Measurements from ENCODE around the gene ZNF576.
"Not testable (repeated sequence)": the region's sequence is repeated elsewhere in the genome, so short reads cannot be mapped to it uniquely, and the experiment has no call there.

The ZNF576 gene

GRCh38 chr19:43575156-43575950, 21.0 kb upstream of the ZNF576 start, which contains the start of the genes PINLYP and XRCC1:
TSS of gene PINLYP (plus strand) at chr19:43575801. CDS start at chr19:43577192, 1,391 bp downstream.
TSS of gene XRCC1 (minus strand) at chr19:43575527. CDS start at chr19:43575458, 69 bp downstream.
- DNase-seq: peak; percentile 98

- DNase-seq: no peak
These were observed 20.2 kb upstream of the ZNF576 start for GRCh38 chr19:43575955-43576878.

GRCh38 chr19:43578787-43579186, 17.6 kb upstream of the ZNF576 start:
- no peak for DNase-seq

- DNase-seq: no peak
These were observed 14.9 kb upstream of the ZNF576 start for GRCh38 chr19:43581467-43581866.

- DNase-seq: no peak
These were observed 13.9 kb upstream of the ZNF576 start for GRCh38 chr19:43582495-43582894.

- no peak for DNase-seq
These were observed 11.9 kb upstream of the ZNF576 start for GRCh38 chr19:43584484-43584883.

GRCh38 chr19:43586346-43586745, 10.0 kb upstream of the ZNF576 start:
- no peak for DNase-seq

- not testable (repeated sequence) for DNase-seq
These were observed 9.4 kb upstream of the ZNF576 start for GRCh38 chr19:43587029-43587428.

GRCh38 chr19:43589277-43589676, 7.1 kb upstream of the ZNF576 start:
- DNase-seq: no peak

- DNase-seq: no peak
These were observed 6.7 kb upstream of the ZNF576 start for GRCh38 chr19:43589678-43590077.

GRCh38 chr19:43591904-43592772, 4.3 kb upstream of the ZNF576 start:
- no peak for DNase-seq

- no peak for DNase-seq
These were observed 3.5 kb upstream of the ZNF576 start for GRCh38 chr19:43592800-43593350.

GRCh38 chr19:43594081-43594697, 2.2 kb upstream of the ZNF576 start:
- DNase-seq: no peak

GRCh38 chr19:43594710-43595604, 1.4 kb upstream of the ZNF576 start:
- peak; percentile 74 for DNase-seq

- no peak for DNase-seq
These were observed 793 bp upstream of the ZNF576 start for GRCh38 chr19:43595605-43595998.

GRCh38 chr19:43596842-43597461, 557 bp downstream of the ZNF576 start:
- no peak for DNase-seq

GRCh38 chr19:43597876-43598275, 1.5 kb downstream of the ZNF576 start:
- no peak for DNase-seq

GRCh38 chr19:43598445-43599240, 2.2 kb downstream of the ZNF576 start:
- DNase-seq: no peak

GRCh38 chr19:43599635-43600295, 3.4 kb downstream of the ZNF576 start:
- no peak for DNase-seq
